GM19023 (cell line): ENCODE results near the gene DACT2.
"Not testable (repeated sequence)": the region's sequence is repeated elsewhere in the genome, so short reads cannot be mapped to it uniquely, and the experiment has no call there.

Experiments
- ATAC-seq: cut with Tn5 transposase; IDR thresholded peaks from one replicate; pipeline ENCODE4 v1.9.1; 2021; ENCODE audit warnings: mild to moderate bottlenecking, moderate library complexity; ENCODE audit not compliant: unreplicated experiment

The DACT2 gene

GRCh38 chr6:168319279-168320111 is at the start of gene DACT2:
TSS of gene DACT2 (minus strand) at chr6:168319777. CDS start at chr6:168319633, 144 bp downstream.
- ATAC-seq, result no peak

- no peak for ATAC-seq
Measured at GRCh38 chr6:168368936-168369335, 49.4 kb upstream of the DACT2 start.

GRCh38 chr6:168368066-168368820 is 48.7 kb upstream of the DACT2 start:
- no peak for ATAC-seq

- no peak for ATAC-seq
Measured at GRCh38 chr6:168367285-168367751, 47.7 kb upstream of the DACT2 start.

GRCh38 chr6:168366473-168366872 is 46.9 kb upstream of the DACT2 start:
- ATAC-seq, result no peak

GRCh38 chr6:168365422-168366165 is 46.0 kb upstream of the DACT2 start:
- ATAC-seq, result no peak

- ATAC-seq, result no peak
Measured at GRCh38 chr6:168364793-168365421, 45.3 kb upstream of the DACT2 start.

GRCh38 chr6:168363811-168364792 is 44.5 kb upstream of the DACT2 start:
- ATAC-seq, result no peak

GRCh38 chr6:168363302-168363701 is 43.7 kb upstream of the DACT2 start:
- ATAC-seq, result no peak

- ATAC-seq, result no peak
Measured at GRCh38 chr6:168362276-168362990, 42.9 kb upstream of the DACT2 start.

GRCh38 chr6:168361766-168362165 is 42.2 kb upstream of the DACT2 start:
- no peak for ATAC-seq

- no peak for ATAC-seq
Measured at GRCh38 chr6:168359794-168360193, 40.2 kb upstream of the DACT2 start.

GRCh38 chr6:168358842-168359420 is 39.4 kb upstream of the DACT2 start:
- no peak for ATAC-seq

GRCh38 chr6:168356872-168357271 is 37.3 kb upstream of the DACT2 start:
- ATAC-seq, result not testable (repeated sequence)

GRCh38 chr6:168355716-168356522 is 36.3 kb upstream of the DACT2 start:
- no peak for ATAC-seq

GRCh38 chr6:168354338-168354737 is 34.8 kb upstream of the DACT2 start:
- ATAC-seq, result no peak

- ATAC-seq, result no peak
Measured at GRCh38 chr6:168353041-168353440, 33.5 kb upstream of the DACT2 start.

GRCh38 chr6:168352096-168352495 is 32.5 kb upstream of the DACT2 start:
- ATAC-seq, result no peak
